GM12878 (cell line): ENCODE results near the gene CCDC187. TPM values are rescaled to one million over a fixed set of nuclear protein-coding genes. Genes with fewer than 3 reads are reported as not detected.

Experiments used
- ATAC-seq: fragments of 200-7000 bp; cut with Tn5 transposase; 3 replicates; pipeline ENCODE4 v1.9.1; 2020; ENCODE audit warnings: mild to moderate bottlenecking, moderate library complexity
- BruUV-seq: library from RNA; stranded (reverse); fragments of 400-500 nt; replicated peaks from 2 replicates; lab custom pipeline; 2021; lab: Mats Ljungman, UMichigan
- CTCF ChIA-PET: fragments of 300-600 bp; sonication (Branson Sonifier 250); formaldehyde crosslinking; extraction: SDS; loops from one replicate; lab custom pipeline; 2021; ENCODE audit warnings: inconsistent platforms; lab: Yijun Ruan, JAX
- POLR2A ChIA-PET: fragments of 350-600 bp; formaldehyde crosslinking; extraction: SDS; loops from one replicate; lab custom pipeline; 2021; ENCODE audit warnings: inconsistent platforms; lab: Charles Lee
- RAD21 ChIA-PET: fragments of 300-600 bp; sonication (Branson Sonifier 250); formaldehyde crosslinking; loops from one replicate; lab custom pipeline; 2023; ENCODE audit warnings: antibody characterized with exemption; ENCODE audit not compliant: unreplicated experiment; lab: Charles Lee
- SMC1A ChIA-PET: fragments of 300-600 bp; sonication (Branson Sonifier 250); formaldehyde crosslinking; loops from one replicate; lab custom pipeline; 2023; ENCODE audit not compliant: unreplicated experiment, uncharacterized antibody; lab: Charles Lee
- DNase-seq: peaks from one replicate; pipeline ENCODE4 v3.0.0-alpha.2; 2011; ENCODE audit warnings: low read depth, low spot score
- FAIRE-seq: peaks from 3 replicates; lab custom pipeline; 2011; peaks lifted over from hg19 to GRCh38; lab: Jason Lieb, UNC
- H2AFZ ChIP-seq: 2 replicates; pipeline ENCODE4 v1.6.0; 2011; ENCODE audit warnings: low read depth, low read length, control low read depth; ENCODE audit not compliant: control insufficient read depth
- H3K27ac ChIP-seq: 2 replicates; pipeline ENCODE4 v1.5.1; 2011; ENCODE audit warnings: control low read depth; ENCODE audit not compliant: control insufficient read depth, insufficient read depth
- H3K27me3 ChIP-seq, 2 experiments: replicated peaks in 1 of 2; 2 replicates each; pipeline versions ENCODE4 v1.6.0 to v1.6.1; 2011; ENCODE audit warnings: low read length in 1 of 2; ENCODE audit not compliant: control insufficient read depth in 2 of 2, insufficient read depth in 2 of 2
- H3K36me3 ChIP-seq, 2 experiments: 2 replicates each; pipeline ENCODE4 v1.5.1; 2011; ENCODE audit warnings: low read length in 1 of 2; ENCODE audit not compliant: control insufficient read depth in 2 of 2, insufficient read depth in 2 of 2
- H3K4me1 ChIP-seq: 2 replicates; pipeline ENCODE4 v1.6.1; 2011; ENCODE audit warnings: mild to moderate bottlenecking, low read length, moderate library complexity, mixed read lengths; ENCODE audit not compliant: control insufficient read depth, insufficient read depth
- H3K4me2 ChIP-seq: 2 replicates; pipeline ENCODE4 v1.6.0; 2011; ENCODE audit warnings: control low read depth; ENCODE audit not compliant: control insufficient read depth, insufficient read depth
- H3K4me3 ChIP-seq: fragments of 200-600 bp; sonication (generic); 2 replicates; pipeline ENCODE4 v1.5.1; 2016
- H3K79me2 ChIP-seq: 2 replicates; pipeline ENCODE4 v1.6.0; 2011; ENCODE audit warnings: low read length; ENCODE audit not compliant: control insufficient read depth, insufficient read depth
- H3K9ac ChIP-seq: 2 replicates; pipeline ENCODE4 v1.8.0; 2011; ENCODE audit warnings: low read length, control low read depth, mixed read lengths; ENCODE audit not compliant: control insufficient read depth, insufficient read depth
- H3K9me3 ChIP-seq: replicated peaks from 3 replicates; pipeline ENCODE4 v1.5.1; 2011; ENCODE audit warnings: mild to moderate bottlenecking, low read length; ENCODE audit not compliant: control insufficient read depth, insufficient read depth
- H4K20me1 ChIP-seq: 2 replicates; pipeline ENCODE4 v1.6.0; 2011; ENCODE audit not compliant: control insufficient read depth, insufficient read depth
- CHD1 ChIP-seq: IDR thresholded peaks from 2 replicates; pipeline ENCODE4 v1.6.1; 2012; ENCODE audit warnings: low read depth, low read length, improper control_type of control experiment
- CREB1 ChIP-seq: IDR thresholded peaks from 2 replicates; pipeline ENCODE4 v1.6.1; 2012; ENCODE audit warnings: low read depth, mild to moderate bottlenecking, inconsistent platforms
- GABPA ChIP-seq: IDR thresholded peaks from 2 replicates; pipeline ENCODE4 v1.6.1; 2014; ENCODE audit warnings: antibody characterized with exemption, low read depth, mild to moderate bottlenecking, inconsistent platforms
- HSF1 ChIP-seq: fragments of 150-350 bp; IDR thresholded peaks from 2 replicates; pipeline ENCODE4 v1.6.1; 2014; ENCODE audit warnings: mild to moderate bottlenecking, low read depth, low read length
- PAX5 ChIP-seq: IDR thresholded peaks from 2 replicates; pipeline ENCODE4 v1.6.1; 2011; ENCODE audit warnings: low read depth, low read length, borderline replicate concordance
- RAD21 ChIP-seq: IDR thresholded peaks from 2 replicates; pipeline ENCODE4 v1.6.1; 2011; ENCODE audit warnings: mild to moderate bottlenecking, low read depth, low read length, moderate library complexity; ENCODE audit not compliant: insufficient read depth
- WGBS: methylation state at CpG from one replicate; pipeline ENCODE4 v1.1.6; 2016; ENCODE audit warnings: low lambda C conversion rate; ENCODE audit not compliant: insufficient replicate concordance, insufficient coverage; ENCODE audit errors: missing lambda C conversion rate; 5-methylcytosine and 5-hydroxymethylcytosine counted together
- in situ Hi-C: fragments of 300-500 bp; cut with MboI; formaldehyde crosslinking; loops from 9 replicates; pipeline ENCODE4 v1.14.3; 2018; ENCODE audit warnings: mixed read lengths
- intact Hi-C: fragments of 100-400 bp; cut with micrococcal nuclease; formaldehyde crosslinking; loops from one replicate; pipeline ENCODE4 v1.14.2; 2022; ENCODE audit not compliant: unreplicated experiment
- polyA plus RNA-seq, 11 experiments: library from polyadenylated mRNA; depleted of rRNA in 4 of 11; unstranded in 6 of 11; stranded (reverse) in 5 of 11; fragments of >200 nt; fragmentation: Nextera tagmentation in 4 of 11; fragmentation: Illumina TruSeq in 1 of 11; extraction: Ambion mirVana in 4 of 11; extraction: Trizol in 1 of 11; gene quantifications; 1 replicate in 1 of 11; 2 replicates in 10 of 11; pipeline versions ENCODE4 v1.2.1 to v1.2.3, GENCODE V29; 2011 to 2016; ENCODE audit warnings: inconsistent platforms in 2 of 11, missing spikeins in 2 of 11, low read depth in 1 of 11
- total RNA-seq, 4 experiments: library from RNA; depleted of rRNA in 3 of 4; stranded (reverse); fragments of >200 nt in 3 of 4; fragmentation: Illumina TruSeq in 1 of 4; extraction: Trizol in 1 of 4; gene quantifications; 2 replicates each; pipeline versions ENCODE4 v1.2.1 to v1.2.3, GENCODE V29; 2013 to 2021

The CCDC187 gene
- total and polyA plus RNA-seq, 10 of the 15 experiments (the other 5 are each of a cell fraction or from before 2014, with no cell fraction given), result 0.04 to 0.23 (median 0.04) TPM; not detected in 7

- ChIA-PET CTCF (no interaction called here), SMC1A (no interaction called here), RAD21 (no interaction called here)
- H3K27me3 ChIP-seq, result no peaks in the 10 kb centered on the region
- H3K4me2 ChIP-seq, result no peak overlapping the region
- no peaks in the 10 kb centered on the region for H3K36me3 ChIP-seq
- no peak overlapping the region for H2AFZ ChIP-seq
- no peaks in the 10 kb centered on the region for H3K79me2 ChIP-seq
- no peaks in the 10 kb centered on the region for H4K20me1 ChIP-seq
- FAIRE-seq, result no peak
- intact Hi-C loops, result no loop called here
- no peak overlapping the region for H3K9ac ChIP-seq
- no peak for DNase-seq
- in situ Hi-C loops, result no loop called here
- TF ChIP-seq GABPA (no peak), CHD1 (no peak), CREB1 (no peak), RAD21 (no peak), PAX5 (no peak), HSF1 (no peak)
- TF ChIP-seq, all 136 proteins: peak for 0
- Histone ChIP-seq H3K9me3 (no peaks in the 10 kb centered on the region; the same call in 2 of the 3 replicates), H3K4me3 (no peak overlapping the region), H3K4me1 (no peaks in the 10 kb centered on the region), H3K27ac (no peak overlapping the region)
- BruUV-seq, result no TSS peak
- POLR2A ChIA-PET, result no interaction called here
- no peak for ATAC-seq
- 64% methylated on average over 19 of the region's 19 CpGs for WGBS
Measured at GRCh38 chr9:136292026-136292538, 11.8 kb downstream of the CCDC187 start.
